Measurements from ENCODE around the gene TMEM63B.

DNA sequence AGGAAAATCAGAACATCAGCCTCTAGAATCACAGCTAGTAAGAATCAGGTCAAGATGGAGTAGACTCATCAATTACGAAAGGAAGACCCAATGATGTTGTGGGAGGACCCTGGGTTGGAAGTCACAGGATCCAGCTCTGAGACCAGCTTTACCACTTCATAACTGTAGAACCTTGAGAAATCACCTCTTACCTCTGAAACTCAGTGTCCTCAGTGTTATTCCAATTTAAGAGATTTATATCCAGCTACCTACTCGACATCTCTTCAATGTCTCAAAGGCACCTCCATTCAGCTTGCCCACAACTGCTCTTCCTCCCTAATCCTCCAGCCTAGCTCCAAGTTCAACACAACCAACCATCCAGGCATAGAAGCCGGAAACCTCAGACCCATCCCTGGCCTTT is 16.4 kb upstream of the TMEM63B start:
- TF ChIP-seq, protein P1, sequence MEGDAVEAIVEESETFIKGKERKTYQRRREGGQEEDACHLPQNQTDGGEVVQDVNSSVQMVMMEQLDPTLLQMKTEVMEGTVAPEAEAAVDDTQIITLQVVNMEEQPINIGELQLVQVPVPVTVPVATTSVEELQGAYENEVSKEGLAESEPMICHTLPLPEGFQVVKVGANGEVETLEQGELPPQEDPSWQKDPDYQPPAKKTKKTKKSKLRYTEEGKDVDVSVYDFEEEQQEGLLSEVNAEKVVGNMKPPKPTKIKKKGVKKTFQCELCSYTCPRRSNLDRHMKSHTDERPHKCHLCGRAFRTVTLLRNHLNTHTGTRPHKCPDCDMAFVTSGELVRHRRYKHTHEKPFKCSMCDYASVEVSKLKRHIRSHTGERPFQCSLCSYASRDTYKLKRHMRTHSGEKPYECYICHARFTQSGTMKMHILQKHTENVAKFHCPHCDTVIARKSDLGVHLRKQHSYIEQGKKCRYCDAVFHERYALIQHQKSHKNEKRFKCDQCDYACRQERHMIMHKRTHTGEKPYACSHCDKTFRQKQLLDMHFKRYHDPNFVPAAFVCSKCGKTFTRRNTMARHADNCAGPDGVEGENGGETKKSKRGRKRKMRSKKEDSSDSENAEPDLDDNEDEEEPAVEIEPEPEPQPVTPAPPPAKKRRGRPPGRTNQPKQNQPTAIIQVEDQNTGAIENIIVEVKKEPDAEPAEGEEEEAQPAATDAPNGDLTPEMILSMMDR (IDR thresholded peaks at IDR 0.05), result no peak
- no peak for TF ChIP-seq POLR2A (IDR thresholded peaks at IDR 0.05)

All from lower leg skin (tissue), 3 donors.